Liver (tissue), 9 donors: ENCODE data around the gene C14orf132. TPM values are rescaled to one million over a fixed set of nuclear protein-coding genes. Genes with fewer than 3 reads are reported as not detected.

Source experiments
- DNase-seq: peaks from one replicate; pipeline ENCODE4 v3.0.0-alpha.2; 2017; ENCODE audit warnings: low spot score
- H3K27ac ChIP-seq, 2 donors: one replicate each; pipeline ENCODE4 v1.7.0; 2013; ENCODE audit warnings: inconsistent platforms in 2 of 2, low read length in 2 of 2, control low read depth in 1 of 2, low read depth in 1 of 2, mild to moderate bottlenecking in 1 of 2
- H3K27me3 ChIP-seq, 4 donors: one replicate each; pipeline versions ENCODE4 v1.6.1 to v1.7.0; 2013; ENCODE audit warnings: low read length in 3 of 4, inconsistent platforms in 1 of 4, mild to moderate bottlenecking in 1 of 4, moderate library complexity in 1 of 4; ENCODE audit not compliant: control insufficient read depth in 4 of 4, insufficient read depth in 4 of 4
- H3K36me3 ChIP-seq, 4 donors: one replicate each; pipeline versions ENCODE4 v1.6.1 to v1.7.0; 2013; ENCODE audit warnings: low read length in 3 of 4, mild to moderate bottlenecking in 3 of 4, low read depth in 1 of 4, moderate library complexity in 1 of 4; ENCODE audit not compliant: control insufficient read depth in 4 of 4, insufficient read depth in 3 of 4
- H3K4me1 ChIP-seq, 4 donors: one replicate each; pipeline versions ENCODE4 v1.6.1 to v1.7.0; 2013; ENCODE audit warnings: low read length in 3 of 4, mild to moderate bottlenecking in 3 of 4, moderate library complexity in 1 of 4; ENCODE audit not compliant: control insufficient read depth in 4 of 4, insufficient read depth in 4 of 4
- H3K4me3 ChIP-seq, 3 donors: one replicate each; pipeline versions ENCODE4 v1.6.1 to v1.7.0; 2013; ENCODE audit warnings: low read length in 3 of 3, control low read depth in 1 of 3, low read depth in 1 of 3, mild to moderate bottlenecking in 1 of 3
- H3K9ac ChIP-seq, 2 donors: one replicate each; pipeline ENCODE4 v1.7.0; 2013; ENCODE audit warnings: low read length in 2 of 2, mild to moderate bottlenecking in 2 of 2, moderate library complexity in 2 of 2, control low read depth in 1 of 2, low read depth in 1 of 2
- H3K9me3 ChIP-seq, 4 donors: one replicate each; pipeline versions ENCODE4 v1.6.1 to v1.7.0; 2013; ENCODE audit warnings: low read length in 3 of 4; ENCODE audit not compliant: control insufficient read depth in 4 of 4
- CTCF ChIP-seq: fragments of 150-350 bp; IDR thresholded peaks from 2 replicates; pipeline ENCODE4 v1.5.1; 2017; ENCODE audit warnings: improper control_type of control experiment, low read depth, low read length; ENCODE audit not compliant: missing input control
- EGR1 ChIP-seq, 2 donors: IDR thresholded peaks; 2 replicates each; pipeline ENCODE4 v1.6.1; 2016 to 2018; ENCODE audit warnings: antibody characterized with exemption in 2 of 2, low read depth in 2 of 2
- FOXA1 ChIP-seq: IDR thresholded peaks from 2 replicates; pipeline ENCODE4 v1.6.1; 2016; ENCODE audit warnings: antibody characterized with exemption
- FOXA2 ChIP-seq: IDR thresholded peaks from 2 replicates; pipeline ENCODE4 v1.6.1; 2016; ENCODE audit warnings: antibody characterized with exemption
- GABPA ChIP-seq, 2 donors: IDR thresholded peaks in 1 of 2; conservative IDR thresholded peaks in 1 of 2; 2 replicates each; pipeline ENCODE4 v1.6.1; 2016; ENCODE audit warnings: antibody characterized with exemption in 2 of 2, mild to moderate bottlenecking in 1 of 2, moderate library complexity in 1 of 2
- HNF4A ChIP-seq, 2 donors: conservative IDR thresholded peaks; 2 replicates each; pipeline ENCODE4 v1.6.1; 2016; ENCODE audit warnings: antibody characterized with exemption in 2 of 2, mild to moderate bottlenecking in 2 of 2
- HNF4G ChIP-seq: IDR thresholded peaks from 2 replicates; pipeline ENCODE4 v1.6.1; 2016; ENCODE audit warnings: antibody characterized with exemption
- JUND ChIP-seq, 2 donors: IDR thresholded peaks; 2 replicates each; pipeline ENCODE4 v1.6.1; 2016; ENCODE audit warnings: antibody characterized with exemption in 2 of 2
- RAD21 ChIP-seq, 2 donors: IDR thresholded peaks; 2 replicates each; pipeline ENCODE4 v1.6.1; 2016; ENCODE audit warnings: antibody characterized with exemption in 2 of 2, mild to moderate bottlenecking in 2 of 2
- REST ChIP-seq: IDR thresholded peaks from 2 replicates; pipeline ENCODE4 v1.6.1; 2016; ENCODE audit warnings: antibody characterized with exemption, mild to moderate bottlenecking
- RXRA ChIP-seq, 2 donors: IDR thresholded peaks; 2 replicates each; pipeline ENCODE4 v1.6.1; 2017 to 2018; ENCODE audit warnings: antibody characterized with exemption in 2 of 2, mild to moderate bottlenecking in 1 of 2
- SP1 ChIP-seq: IDR thresholded peaks from 2 replicates; pipeline ENCODE4 v1.6.1; 2018; ENCODE audit warnings: antibody characterized with exemption, mild to moderate bottlenecking
- TAF1 ChIP-seq: conservative IDR thresholded peaks from 2 replicates; pipeline ENCODE4 v1.6.1; 2016; ENCODE audit warnings: antibody characterized with exemption, mild to moderate bottlenecking
- ZBTB33 ChIP-seq: IDR thresholded peaks from 2 replicates; pipeline ENCODE4 v1.6.1; 2016; ENCODE audit warnings: antibody characterized with exemption
- WGBS: extraction: QIAGEN DNeasy Blood & Tissue Kit; methylation state at CpG from one replicate; pipeline ENCODE4 v1.1.7; 2013; 5-methylcytosine and 5-hydroxymethylcytosine counted together
- polyA plus RNA-seq, 2 donors: library from polyadenylated mRNA; stranded (reverse) in 1 of 2; unstranded in 1 of 2; fragments of 200-250 nt in 1 of 2; fragments of >200 nt in 1 of 2; fragmentation: Nextera tagmentation in 1 of 2; extraction: Ambion mirVana in 1 of 2; gene quantifications; one replicate each; pipeline versions ENCODE4 v1.2.1 to v1.2.3, GENCODE V29; 2013 to 2015
- total RNA-seq, 2 donors: library from RNA; depleted of rRNA; stranded (reverse); fragments of >200 nt; gene quantifications; one replicate each; pipeline ENCODE4 v1.2.3, GENCODE V29; 2014
- TF ChIP-seq, protein P1 (sequence below): IDR thresholded peaks from 2 replicates; pipeline ENCODE4 v1.6.1; 2016; ENCODE audit warnings: antibody characterized with exemption
- donor health status: healthy.
- donor health status: healthy.
- donor health status: healthy.
- donor health status: healthy.
- donor health status: healthy.

C14orf132 gene
- total and polyA plus RNA-seq, 4 donors = 1.8 to 3.0 (median 2.1) TPM

DNA sequence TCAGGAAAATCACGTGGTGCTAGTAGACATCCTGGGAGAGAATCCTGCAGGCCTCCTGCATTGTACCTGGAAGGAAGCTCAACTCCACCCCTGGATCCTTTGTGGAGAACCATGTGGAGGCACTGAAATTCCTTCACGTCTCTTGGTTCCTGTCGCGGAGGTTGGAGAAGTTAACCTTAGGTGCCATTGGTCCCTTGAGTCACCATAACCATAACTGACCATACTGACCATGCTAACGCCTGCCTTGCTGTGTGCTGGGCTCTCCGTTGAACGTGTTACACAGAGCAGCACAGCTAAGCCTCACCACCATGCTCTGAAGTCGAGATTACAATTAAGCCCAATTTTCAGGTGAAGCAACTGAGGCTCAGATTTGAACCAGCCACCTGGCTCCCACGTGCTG lies 18.6 kb downstream of the C14orf132 start:
- no peak for DNase-seq

GRCh38 chr14:96058576-96059200 lies 19.5 kb downstream of the C14orf132 start:
- 94% methylated on average over 5 of the region's 5 CpGs for WGBS
- no peak for DNase-seq
- no peak for TF ChIP-seq GABPA (IDR thresholded peaks at IDR 0.05 in 1 of 2, conservative IDR thresholded peaks at IDR 0.05 in 1 of 2)
- TF ChIP-seq TAF1 = no peak
- no peak for TF ChIP-seq SP1
- no peak for TF ChIP-seq ZBTB33
- TF ChIP-seq, protein P1, sequence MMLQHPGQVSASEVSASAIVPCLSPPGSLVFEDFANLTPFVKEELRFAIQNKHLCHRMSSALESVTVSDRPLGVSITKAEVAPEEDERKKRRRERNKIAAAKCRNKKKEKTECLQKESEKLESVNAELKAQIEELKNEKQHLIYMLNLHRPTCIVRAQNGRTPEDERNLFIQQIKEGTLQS = no peak
- no peak for TF ChIP-seq HNF4A (conservative IDR thresholded peaks at IDR 0.05)
- TF ChIP-seq JUND (IDR thresholded peaks at IDR 0.05) = no peak
- no peak for TF ChIP-seq FOXA2
- TF ChIP-seq RXRA (IDR thresholded peaks at IDR 0.05) = no peak
- TF ChIP-seq HNF4G = no peak

More for the DNA sequence above, 18.6 kb downstream of the C14orf132 start:
- H3K4me1 ChIP-seq = peaks cover 0 to 2% (median 0%) of the 10 kb centered on the region in 4 donors
- H3K27me3 ChIP-seq = no peaks in the 10 kb centered on the region
- H3K9ac ChIP-seq = no peak overlapping the region
- TF ChIP-seq FOXA1 (no peak), CTCF (no peak), TAF1 (no peak), EGR1 (IDR thresholded peaks at IDR 0.05; ENCODE audit: low read depth in 2 of 2) (no peak), HNF4G (no peak), REST (no peak), FOXA2 (no peak), RAD21 (IDR thresholded peaks at IDR 0.05) (no peak), SP1 (no peak)
- no peak overlapping the region for H3K27ac ChIP-seq
- H3K4me3 ChIP-seq = no peak overlapping the region
- no peaks in the 10 kb centered on the region for H3K36me3 ChIP-seq
- no peaks in the 10 kb centered on the region for H3K9me3 ChIP-seq
- WGBS = 94% methylated on average over 9 of the region's 9 CpGs

More at GRCh38 chr14:96058576-96059200, 19.5 kb downstream of the C14orf132 start:
- no peak overlapping the region for H3K4me3 ChIP-seq
- H3K36me3 ChIP-seq = no peaks in the 10 kb centered on the region
- peaks cover 0 to 2% (median 0%) of the 10 kb centered on the region in 4 donors for H3K4me1 ChIP-seq
- no peaks in the 10 kb centered on the region for H3K9me3 ChIP-seq
- no peaks in the 10 kb centered on the region for H3K27me3 ChIP-seq
- H3K9ac ChIP-seq = no peak overlapping the region
- no peak overlapping the region for H3K27ac ChIP-seq
